Natural killer cell treated with Interleukin-12 subunit alpha and Interleukin-12 subunit beta and Interleukin-15 and Interleukin-18, amount 100 ng/mL, for 72 hours (primary cell): ENCODE data around the gene PEX26. TPM values are rescaled to one million over a fixed set of nuclear protein-coding genes. Genes with fewer than 3 reads are reported as not detected.
"Not testable (repeated sequence)": the region's sequence is repeated elsewhere in the genome, so short reads cannot be mapped to it uniquely, and the experiment has no call there.

Source experiments
- ATAC-seq, 2 donors: fragments of 150-1000 bp; cut with Tn5 transposase in 1 of 2; sonication (Bioruptor Pico), chemical (Tn5 transposase) in 1 of 2; 2 replicates each; pipeline ENCODE4 v1.10.0; 2021
- DNase-seq: peaks from one replicate; pipeline ENCODE4 v3.0.0; 2022; ENCODE audit warnings: low spot score
- H3K27ac Mint-ChIP-seq, 2 donors: 1 replicate in 1 of 2; 2 replicates in 1 of 2; pipeline ENCODE4 v1.8.0; 2022; ENCODE audit warnings: mixed read lengths in 2 of 2, mild to moderate bottlenecking in 1 of 2, moderate library complexity in 1 of 2
- H3K27me3 Mint-ChIP-seq, 2 donors: 1 replicate in 1 of 2; 2 replicates in 1 of 2; pipeline ENCODE4 v1.8.0; 2022; ENCODE audit warnings: mixed read lengths in 2 of 2
- H3K36me3 Mint-ChIP-seq: one replicate; pipeline ENCODE4 v1.8.0; 2022; ENCODE audit warnings: mixed read lengths
- H3K4me1 Mint-ChIP-seq, 2 donors: 1 replicate in 1 of 2; 2 replicates in 1 of 2; pipeline ENCODE4 v1.8.0; 2022; ENCODE audit warnings: low read depth in 2 of 2, mixed read lengths in 2 of 2, mild to moderate bottlenecking in 1 of 2
- H3K4me3 Mint-ChIP-seq: one replicate; pipeline ENCODE4 v1.8.0; 2022; ENCODE audit warnings: mixed read lengths
- H3K9me3 Mint-ChIP-seq: 2 replicates; pipeline ENCODE4 v1.8.0; 2022; ENCODE audit warnings: mixed read lengths
- total RNA-seq, 2 donors: library from RNA; stranded (reverse); gene quantifications; one replicate each; pipeline ENCODE4 v1.2.3, GENCODE V29; 2022

Gene PEX26
- 10 to 100 TPM; 44.6 to 63.5 TPM for total RNA-seq

GRCh38 chr22:18077639-18078328 is at the start of gene PEX26:
Gene PEX26 (plus strand): TSS chr22:18077990. CDS start chr22:18078377, 387 bp downstream.
- Mint-ChIP-seq H3K9me3 (no peaks in the 10 kb centered on the region), H3K4me3 (peak within 1 kb of the TSS; percentile 91)
- peak; percentile 99 to 100 for ATAC-seq

GRCh38 chr22:18028817-18029527 is 48.8 kb upstream of the PEX26 start:
- ATAC-seq (no peak), DNase-seq (no peak)
- H3K27me3 Mint-ChIP-seq, result peaks cover 21 to 46% of the 10 kb centered on the region in 2 donors
- H3K9me3 Mint-ChIP-seq, result no peaks in the 10 kb centered on the region
- peaks cover 6 to 8% of the 10 kb centered on the region in 2 donors for H3K4me1 Mint-ChIP-seq
- no peak overlapping the region for H3K27ac Mint-ChIP-seq
- no peaks in the 10 kb centered on the region for H3K36me3 Mint-ChIP-seq
- no peak overlapping the region for H3K4me3 Mint-ChIP-seq

More at GRCh38 chr22:18077639-18078328, at the start of gene PEX26:
- H3K27me3 Mint-ChIP-seq, result no peaks in the 10 kb centered on the region
- peak; percentile 95 for DNase-seq
- H3K27ac Mint-ChIP-seq, result peak within 1 kb of the TSS; percentile 84 to 97
- H3K36me3 Mint-ChIP-seq, result peaks cover 34% of the 10 kb centered on the region
- peaks cover 41 to 48% of the 10 kb centered on the region in 2 donors for H3K4me1 Mint-ChIP-seq

- H3K9me3 Mint-ChIP-seq, result no peaks in the 10 kb centered on the region
- peaks cover under 1 to 4% of the 10 kb centered on the region in 2 donors for H3K4me1 Mint-ChIP-seq
- ATAC-seq (no peak), DNase-seq (no peak)
- H3K27ac Mint-ChIP-seq, result no peak overlapping the region
- H3K27me3 Mint-ChIP-seq, result peaks cover 17 to 39% of the 10 kb centered on the region in 2 donors
- H3K4me3 Mint-ChIP-seq, result no peak overlapping the region
- no peaks in the 10 kb centered on the region for H3K36me3 Mint-ChIP-seq
Observed at GRCh38 chr22:18029686-18030267, 48.0 kb upstream of the PEX26 start.

DNA sequence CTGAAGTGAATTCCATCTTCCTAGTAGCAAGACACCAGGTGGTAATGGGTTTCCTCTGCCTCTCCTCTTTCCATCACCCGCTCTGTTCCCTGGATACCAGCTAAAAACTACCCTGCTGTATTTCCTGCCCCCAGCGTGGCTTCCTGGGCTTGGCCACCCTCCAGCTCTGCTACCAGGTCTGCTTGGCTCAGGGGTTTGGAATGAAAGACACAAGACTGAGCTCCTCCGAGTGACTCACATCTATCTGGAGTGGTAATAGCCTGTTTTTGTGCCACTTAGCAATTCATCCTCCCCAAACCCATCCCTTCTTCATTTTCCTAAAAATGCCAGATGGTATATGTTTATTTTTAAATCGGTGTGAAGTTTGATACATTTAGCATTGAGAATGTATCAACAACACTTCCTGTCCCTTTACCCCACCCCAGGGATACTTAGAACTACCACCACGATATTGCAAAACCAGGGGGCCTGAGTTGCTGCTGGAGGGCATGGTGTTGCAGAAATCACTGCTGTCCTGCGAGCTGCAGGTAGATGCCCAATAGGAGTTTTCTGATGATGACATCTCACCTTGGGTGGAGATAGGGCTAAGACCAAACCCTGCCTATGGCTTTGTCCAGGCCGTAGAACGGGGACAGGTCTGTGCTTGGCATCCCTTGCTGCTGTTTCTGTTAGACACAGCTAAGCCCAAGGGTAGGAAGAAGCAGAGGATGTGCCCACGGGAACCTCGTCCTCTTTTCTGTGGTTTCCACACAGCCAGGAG is 45.9 kb upstream of the PEX26 start:
- no peak for DNase-seq
- Mint-ChIP-seq H3K27ac (no peak overlapping the region), H3K9me3 (no peaks in the 10 kb centered on the region), H3K36me3 (no peaks in the 10 kb centered on the region), H3K4me1 (no peaks in the 10 kb centered on the region), H3K27me3 (peaks cover 3 to 18% of the 10 kb centered on the region in 2 donors), H3K4me3 (no peak overlapping the region)
- ATAC-seq, result no peak

- no peaks in the 10 kb centered on the region for H3K36me3 Mint-ChIP-seq
- peaks cover 4 to 16% of the 10 kb centered on the region in 2 donors for H3K27me3 Mint-ChIP-seq
- DNase-seq, result no peak
- no peaks in the 10 kb centered on the region for H3K9me3 Mint-ChIP-seq
- no peak overlapping the region for H3K4me3 Mint-ChIP-seq
- H3K27ac Mint-ChIP-seq, result no peak overlapping the region
- no peaks in the 10 kb centered on the region for H3K4me1 Mint-ChIP-seq
- no peak for ATAC-seq
Observed at GRCh38 chr22:18032455-18033101, 45.2 kb upstream of the PEX26 start.

- H3K9me3 Mint-ChIP-seq, result no peaks in the 10 kb centered on the region
Observed at GRCh38 chr22:18033204-18033998, 44.4 kb upstream of the PEX26 start.

GRCh38 chr22:18034076-18034475 is 43.7 kb upstream of the PEX26 start:
- H3K4me3 Mint-ChIP-seq, result no peak overlapping the region
- no peaks in the 10 kb centered on the region for H3K36me3 Mint-ChIP-seq
- peaks cover 5 to 12% of the 10 kb centered on the region in 2 donors for H3K27me3 Mint-ChIP-seq
- no peak overlapping the region for H3K27ac Mint-ChIP-seq
- DNase-seq (no peak), ATAC-seq (no peak)
- H3K9me3 Mint-ChIP-seq, result no peaks in the 10 kb centered on the region
- no peaks in the 10 kb centered on the region for H3K4me1 Mint-ChIP-seq

More at GRCh38 chr22:18033204-18033998, 44.4 kb upstream of the PEX26 start:
- H3K36me3 Mint-ChIP-seq, result no peaks in the 10 kb centered on the region
- peaks cover 5 to 16% of the 10 kb centered on the region in 2 donors for H3K27me3 Mint-ChIP-seq
- no peaks in the 10 kb centered on the region for H3K4me1 Mint-ChIP-seq
- DNase-seq (no peak), ATAC-seq (no peak)
- no peak overlapping the region for H3K27ac Mint-ChIP-seq
- no peak overlapping the region for H3K4me3 Mint-ChIP-seq

- Mint-ChIP-seq H3K9me3 (no peaks in the 10 kb centered on the region), H3K36me3 (no peaks in the 10 kb centered on the region), H3K27me3 (peaks cover 4 to 6% of the 10 kb centered on the region in 2 donors), H3K4me1 (no peaks in the 10 kb centered on the region), H3K27ac (no peak overlapping the region), H3K4me3 (no peak overlapping the region)
- ATAC-seq, result no peak
- no peak for DNase-seq
Observed at GRCh38 chr22:18035751-18036150, 42.0 kb upstream of the PEX26 start.

DNA sequence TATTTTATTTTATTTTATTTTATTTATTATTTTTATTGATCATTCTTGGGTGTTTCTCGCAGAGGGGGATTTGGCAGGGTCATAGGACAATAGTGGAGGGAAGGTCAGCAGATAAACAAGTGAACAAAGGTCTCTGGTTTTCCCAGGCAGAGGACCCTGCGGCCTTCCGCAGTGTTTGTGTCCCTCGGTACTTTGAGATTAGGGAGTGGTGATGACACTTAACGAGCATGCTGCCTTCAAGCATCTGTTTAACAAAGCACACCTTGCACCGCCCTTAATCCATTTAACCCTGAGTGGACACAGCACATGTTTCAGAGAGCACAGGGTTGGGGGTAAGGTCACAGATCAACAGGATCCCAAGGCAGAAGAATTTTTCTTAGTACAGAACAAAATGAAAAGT is 36.9 kb upstream of the PEX26 start:
- peaks cover 8 to 11% of the 10 kb centered on the region in 2 donors for H3K27me3 Mint-ChIP-seq
- not testable (repeated sequence) for H3K9me3 Mint-ChIP-seq, ATAC-seq, DNase-seq, H3K4me3 Mint-ChIP-seq, H3K27ac Mint-ChIP-seq, H3K36me3 Mint-ChIP-seq, H3K4me1 Mint-ChIP-seq

- Mint-ChIP-seq H3K27ac (no peak overlapping the region), H3K27me3 (peaks cover 6 to 11% of the 10 kb centered on the region in 2 donors), H3K4me1 (no peaks in the 10 kb centered on the region), H3K9me3 (no peaks in the 10 kb centered on the region), H3K36me3 (no peaks in the 10 kb centered on the region), H3K4me3 (no peak overlapping the region)
- no peak for ATAC-seq
- no peak for DNase-seq
Observed at GRCh38 chr22:18042685-18043084, 35.1 kb upstream of the PEX26 start.

GRCh38 chr22:18044548-18045271 is 33.1 kb upstream of the PEX26 start:
- DNase-seq (no peak), ATAC-seq (peak in 1 of 2 donors; percentile 32)
- no peaks in the 10 kb centered on the region for H3K9me3 Mint-ChIP-seq
- peaks cover 7 to 12% of the 10 kb centered on the region in 2 donors for H3K27me3 Mint-ChIP-seq
- H3K4me3 Mint-ChIP-seq, result no peak overlapping the region
- H3K4me1 Mint-ChIP-seq, result no peaks in the 10 kb centered on the region
- no peak overlapping the region for H3K27ac Mint-ChIP-seq
- H3K36me3 Mint-ChIP-seq, result no peaks in the 10 kb centered on the region

GRCh38 chr22:18045794-18046193 is 32.0 kb upstream of the PEX26 start:
- Mint-ChIP-seq H3K4me1 (no peaks in the 10 kb centered on the region), H3K36me3 (no peaks in the 10 kb centered on the region), H3K4me3 (no peak overlapping the region), H3K27ac (no peak overlapping the region), H3K27me3 (peaks cover 12% of the 10 kb centered on the region in 2 donors), H3K9me3 (no peaks in the 10 kb centered on the region)
- ATAC-seq, result no peak
- no peak for DNase-seq
